ENCODE data around the gene CD47.

The CD47 gene

GRCh38 chr3:108070356-108070755, 20.5 kb downstream of the CD47 start:
- in situ Hi-C loops (cut with HindIII; ENCODE audit: low pct_ligation_motif_present, low pct_unique_long_range_greater_than_20kb, low sequenced_read_pairs), result no loop called here
- DNase-seq, result no peak

DNA sequence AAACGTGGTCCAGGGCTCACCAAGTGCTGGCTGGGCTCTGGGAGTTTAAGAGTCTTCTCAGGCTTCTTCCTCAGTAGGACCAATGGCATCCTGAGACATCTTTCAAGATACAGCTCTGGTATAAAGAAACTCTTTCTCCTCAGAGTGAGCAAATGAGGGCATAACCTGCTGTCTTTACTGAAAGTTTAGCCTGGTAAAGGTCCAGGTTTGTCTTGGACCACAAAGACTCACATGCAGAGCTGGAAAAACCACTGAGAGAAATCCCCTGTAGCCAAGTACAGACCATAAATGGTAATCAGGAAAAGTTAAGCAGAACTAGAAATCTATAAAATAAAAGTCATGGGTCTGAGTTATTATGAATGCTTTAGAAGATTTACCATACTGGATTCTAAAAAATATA, 23.1 kb downstream of the CD47 start:
- in situ Hi-C loops (cut with HindIII; ENCODE audit: low pct_ligation_motif_present, low pct_unique_long_range_greater_than_20kb, low sequenced_read_pairs), result no loop called here
- no peak for DNase-seq

DNA sequence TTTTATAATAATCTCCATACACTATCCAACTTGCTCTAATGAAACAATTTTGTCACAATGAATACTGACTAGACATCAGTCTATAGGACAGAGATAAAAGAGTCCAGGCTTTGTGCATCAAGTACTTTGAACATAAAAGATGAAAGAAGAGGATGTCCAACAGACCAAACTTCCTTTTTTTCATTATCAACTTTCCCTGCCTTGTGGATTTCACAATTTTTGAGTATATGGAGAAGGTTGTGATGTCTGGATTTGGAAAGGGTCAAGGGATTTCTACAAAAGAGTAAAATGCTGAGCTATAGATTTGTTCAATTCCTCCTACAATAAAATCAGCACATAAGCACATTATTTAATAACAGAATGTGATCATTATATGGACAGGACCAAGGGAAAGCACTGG, 25.7 kb downstream of the CD47 start:
- no peak for DNase-seq
- in situ Hi-C loops (cut with HindIII; ENCODE audit: low pct_ligation_motif_present, low pct_unique_long_range_greater_than_20kb, low sequenced_read_pairs), result no loop called here

DNA sequence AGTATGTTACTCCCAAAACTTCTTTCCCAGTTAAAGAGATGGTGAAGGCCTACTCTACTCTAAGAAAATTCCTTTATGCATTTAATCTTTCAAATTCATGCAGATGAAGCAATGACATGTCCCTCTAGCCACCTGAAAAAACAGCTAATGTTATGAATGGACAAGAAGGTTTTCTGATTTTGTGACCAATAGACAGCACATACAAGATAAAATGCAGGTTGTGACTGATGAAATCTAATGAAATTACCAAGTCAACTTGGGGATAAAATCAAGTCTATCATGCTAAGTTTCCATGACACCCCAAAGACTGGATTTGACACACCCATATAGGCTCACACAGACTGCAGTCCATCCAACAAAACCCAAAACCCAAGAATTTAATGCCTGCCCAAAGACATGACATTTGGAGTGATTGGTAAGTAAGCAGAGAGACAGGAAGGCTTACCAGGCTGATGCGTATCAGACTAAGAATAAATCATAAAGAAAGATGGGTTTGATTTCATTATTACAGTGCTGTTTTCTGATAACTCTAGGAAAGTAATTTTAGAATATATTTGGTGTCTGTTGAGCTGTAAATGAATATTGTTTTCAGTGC, 26.4 kb downstream of the CD47 start:
- DNase-seq, result no peak
- in situ Hi-C loops (cut with HindIII; ENCODE audit: low pct_ligation_motif_present, low pct_unique_long_range_greater_than_20kb, low sequenced_read_pairs), result no loop called here

DNA sequence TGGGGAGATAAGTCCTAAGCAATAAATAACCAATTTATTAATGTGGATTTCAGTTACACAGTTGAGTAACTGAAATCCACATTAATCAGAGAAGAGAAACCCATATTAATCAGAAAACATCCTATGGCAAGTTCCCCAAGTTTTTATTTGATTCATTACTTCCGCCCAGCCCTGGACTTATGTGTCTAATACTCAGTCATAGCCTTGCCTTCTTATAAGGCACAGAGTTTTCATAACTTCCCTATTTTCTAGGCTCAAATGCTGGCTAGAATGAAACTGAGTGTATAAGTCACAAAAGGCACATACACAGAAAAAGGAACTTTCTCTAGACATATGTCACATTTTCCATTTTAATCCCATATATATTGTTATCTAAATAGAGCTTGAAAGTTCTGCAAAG, 28.8 kb downstream of the CD47 start:
- in situ Hi-C loops (cut with HindIII; ENCODE audit: low pct_ligation_motif_present, low pct_unique_long_range_greater_than_20kb, low sequenced_read_pairs), result no loop called here
- DNase-seq, result no peak

DNA sequence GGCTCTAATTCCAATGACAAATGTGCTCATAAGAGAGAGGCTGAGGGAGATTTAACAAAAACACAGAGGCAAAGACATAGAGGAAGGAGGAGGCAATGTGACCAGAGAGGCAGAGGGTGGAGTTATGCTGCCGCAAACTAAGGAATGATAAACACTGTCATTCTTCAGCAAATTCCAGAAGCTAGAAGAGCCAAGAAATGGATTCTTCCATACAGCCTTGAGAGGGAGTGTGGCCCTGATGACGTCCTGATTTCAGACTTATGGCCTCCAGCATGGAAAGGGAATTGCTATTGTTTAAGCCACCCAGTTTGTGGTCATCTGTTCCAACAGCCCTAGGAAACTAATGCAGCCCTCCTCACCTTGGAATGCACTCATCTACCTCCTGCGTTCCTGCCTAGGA, 30.5 kb downstream of the CD47 start:
- no peak for DNase-seq
- in situ Hi-C loops (cut with HindIII; ENCODE audit: low pct_ligation_motif_present, low pct_unique_long_range_greater_than_20kb, low sequenced_read_pairs), result no loop called here

DNA sequence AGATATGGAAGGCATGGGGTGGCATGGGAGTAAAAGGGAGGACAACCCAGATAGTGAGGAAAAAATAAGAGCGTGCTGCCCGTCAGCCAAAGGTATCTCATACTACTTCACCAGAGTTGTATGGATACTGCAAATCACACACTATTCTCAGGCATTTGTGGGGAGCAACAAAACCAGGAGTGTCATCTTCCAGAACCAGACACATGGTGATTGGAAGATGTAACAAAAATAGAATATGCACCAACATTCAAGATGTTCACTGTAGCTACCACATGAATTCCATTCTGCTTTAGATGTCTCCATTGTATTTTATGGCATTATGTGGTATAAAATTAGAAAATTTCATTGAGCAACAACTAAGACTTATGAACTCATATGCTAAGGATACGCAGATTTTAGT, 34.9 kb downstream of the CD47 start:
- in situ Hi-C loops (cut with HindIII; ENCODE audit: low pct_ligation_motif_present, low pct_unique_long_range_greater_than_20kb, low sequenced_read_pairs), result no loop called here
- no peak for DNase-seq

- in situ Hi-C loops (cut with HindIII; ENCODE audit: low pct_ligation_motif_present, low pct_unique_long_range_greater_than_20kb, low sequenced_read_pairs), result no loop called here
- DNase-seq, result no peak
Measured at GRCh38 chr3:108054935-108055334, 35.9 kb downstream of the CD47 start.

GRCh38 chr3:108053483-108053882, 37.3 kb downstream of the CD47 start:
- DNase-seq, result no peak
- in situ Hi-C loops (cut with HindIII; ENCODE audit: low pct_ligation_motif_present, low pct_unique_long_range_greater_than_20kb, low sequenced_read_pairs), result no loop called here

GRCh38 chr3:108053067-108053466, 37.8 kb downstream of the CD47 start:
- no peak for DNase-seq
- in situ Hi-C loops (cut with HindIII; ENCODE audit: low pct_ligation_motif_present, low pct_unique_long_range_greater_than_20kb, low sequenced_read_pairs), result no loop called here

DNA sequence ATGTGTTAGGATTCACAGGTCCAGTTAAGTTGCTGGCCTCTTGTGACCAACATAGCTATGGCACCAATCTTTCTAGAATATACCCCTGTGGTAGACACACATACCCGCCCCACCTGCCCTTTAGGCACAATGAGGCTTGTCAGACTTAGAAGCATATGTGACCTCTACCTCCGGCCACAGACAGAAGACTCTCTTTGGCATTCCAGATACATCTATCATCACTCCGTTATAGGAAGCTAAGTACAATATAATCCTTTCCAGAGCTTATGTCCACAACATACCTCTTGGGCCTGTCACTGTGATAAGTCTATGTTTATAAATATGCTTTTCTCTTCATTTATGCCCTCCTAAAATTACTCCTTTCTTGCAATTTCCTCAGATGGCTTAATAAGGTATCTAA, 39.8 kb downstream of the CD47 start:
- in situ Hi-C loops (cut with HindIII; ENCODE audit: low pct_ligation_motif_present, low pct_unique_long_range_greater_than_20kb, low sequenced_read_pairs), result no loop called here
- DNase-seq, result no peak

- in situ Hi-C loops (cut with HindIII; ENCODE audit: low pct_ligation_motif_present, low pct_unique_long_range_greater_than_20kb, low sequenced_read_pairs), result no loop called here
- no peak for DNase-seq
Measured at GRCh38 chr3:108047987-108048386, 42.8 kb downstream of the CD47 start.

DNA sequence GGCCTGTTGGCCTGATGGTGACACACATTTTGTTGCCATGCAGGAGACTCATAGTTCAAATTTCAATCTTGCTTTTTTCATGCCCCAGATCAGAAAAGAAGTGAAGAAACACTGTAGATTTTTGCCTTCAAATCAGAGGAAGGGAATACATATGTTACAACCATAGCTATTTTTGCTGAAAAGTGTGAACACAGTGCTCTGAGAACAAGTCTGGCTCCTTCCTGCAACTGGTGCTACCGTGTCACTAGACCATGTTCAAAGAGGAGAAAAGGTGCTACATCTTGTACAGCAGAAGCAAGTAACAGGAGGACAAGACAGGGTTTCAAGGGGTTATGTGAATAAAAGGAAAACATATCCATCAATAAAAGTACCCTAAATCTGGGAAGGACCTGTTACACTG, 44.6 kb downstream of the CD47 start:
- no peak for DNase-seq
- in situ Hi-C loops (cut with HindIII; ENCODE audit: low pct_ligation_motif_present, low pct_unique_long_range_greater_than_20kb, low sequenced_read_pairs), result no loop called here

DNA sequence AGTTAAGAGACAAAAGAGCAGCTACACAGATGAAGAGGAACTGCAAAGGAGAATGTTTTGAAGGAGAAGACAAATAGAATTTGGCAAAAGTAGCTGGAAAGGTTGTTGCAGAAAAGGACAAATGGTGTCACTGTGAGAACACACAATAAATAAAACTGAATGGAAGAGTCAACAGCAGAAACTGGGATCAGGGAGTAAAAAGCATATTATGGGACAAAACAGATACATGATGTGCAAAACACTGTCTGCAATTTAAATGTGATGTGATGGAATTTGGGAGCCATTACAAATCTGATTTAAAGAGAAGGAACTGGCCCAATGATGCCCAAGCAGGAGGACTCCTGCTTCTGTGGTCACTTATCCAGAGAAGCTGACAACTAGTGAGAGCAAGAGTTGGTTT, 46.1 kb downstream of the CD47 start:
- DNase-seq, result no peak
- in situ Hi-C loops (cut with HindIII; ENCODE audit: low pct_ligation_motif_present, low pct_unique_long_range_greater_than_20kb, low sequenced_read_pairs), result no loop called here

- in situ Hi-C loops (cut with HindIII; ENCODE audit: low pct_ligation_motif_present, low pct_unique_long_range_greater_than_20kb, low sequenced_read_pairs), result no loop called here
- no peak for DNase-seq
Measured at GRCh38 chr3:108042300-108042699, 48.5 kb downstream of the CD47 start.

DNA sequence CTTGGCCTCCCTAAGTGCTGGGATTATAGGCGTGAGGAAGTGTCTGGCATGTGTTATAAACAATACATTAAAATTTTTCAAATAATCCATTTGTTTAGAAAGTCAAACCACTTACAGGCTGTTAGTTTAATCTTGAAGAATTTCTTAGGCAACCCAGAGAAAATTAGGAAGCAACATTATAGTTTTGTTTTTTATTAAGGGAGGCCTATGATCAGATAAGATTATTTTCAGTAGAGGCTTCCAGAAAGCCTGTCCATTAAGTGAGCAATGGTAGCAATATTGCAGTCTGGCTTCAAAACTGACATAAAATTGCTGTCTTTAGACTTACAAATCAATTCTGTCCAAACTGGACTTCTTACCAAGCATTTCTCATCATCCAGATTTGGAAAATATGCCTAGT, 49.6 kb downstream of the CD47 start:
- no peak for DNase-seq
- in situ Hi-C loops (cut with HindIII; ENCODE audit: low pct_ligation_motif_present, low pct_unique_long_range_greater_than_20kb, low sequenced_read_pairs), result no loop called here

- in situ Hi-C loops (cut with HindIII; ENCODE audit: low pct_ligation_motif_present, low pct_unique_long_range_greater_than_20kb, low sequenced_read_pairs), result no loop called here
- no peak for DNase-seq
Measured at GRCh38 chr3:108037770-108038169, 53.1 kb downstream of the CD47 start.

DNA sequence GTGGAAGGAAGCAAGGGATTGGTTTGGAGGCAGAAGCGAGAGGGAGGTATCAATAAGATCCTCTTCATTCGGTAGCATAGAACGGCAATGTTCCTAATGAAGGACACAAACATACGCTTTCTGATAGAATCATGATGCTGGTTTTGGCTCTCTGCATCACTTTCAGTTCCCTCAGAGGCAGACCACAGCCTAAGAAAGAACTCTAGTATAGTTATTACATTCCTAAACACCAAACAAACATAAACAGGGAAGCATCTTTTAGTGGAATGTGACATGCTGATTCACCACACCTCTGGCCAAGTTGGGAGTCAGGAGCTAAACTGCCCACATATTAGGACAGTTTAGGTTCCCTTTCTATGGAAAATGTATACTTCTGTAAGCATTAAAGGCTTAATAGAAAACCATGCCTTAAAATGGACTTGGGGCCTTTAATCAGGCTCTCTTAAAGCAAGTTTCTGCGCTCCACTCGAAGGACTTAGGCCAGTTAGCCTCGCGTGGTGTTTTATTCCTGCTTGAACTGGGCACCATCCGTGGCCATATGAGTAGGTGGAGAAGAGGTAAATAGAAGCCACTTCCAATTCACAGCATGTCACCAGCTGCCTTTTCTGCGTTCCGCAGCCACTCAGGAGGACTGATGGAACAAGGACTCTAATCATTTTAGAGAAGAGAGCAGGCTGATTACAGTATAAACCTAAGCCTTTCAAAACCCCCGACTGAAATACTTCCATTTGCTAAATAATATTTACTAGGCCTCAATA, 53.7 kb downstream of the CD47 start:
- in situ Hi-C loops (cut with HindIII; ENCODE audit: low pct_ligation_motif_present, low pct_unique_long_range_greater_than_20kb, low sequenced_read_pairs), result no loop called here
- no peak for DNase-seq

DNA sequence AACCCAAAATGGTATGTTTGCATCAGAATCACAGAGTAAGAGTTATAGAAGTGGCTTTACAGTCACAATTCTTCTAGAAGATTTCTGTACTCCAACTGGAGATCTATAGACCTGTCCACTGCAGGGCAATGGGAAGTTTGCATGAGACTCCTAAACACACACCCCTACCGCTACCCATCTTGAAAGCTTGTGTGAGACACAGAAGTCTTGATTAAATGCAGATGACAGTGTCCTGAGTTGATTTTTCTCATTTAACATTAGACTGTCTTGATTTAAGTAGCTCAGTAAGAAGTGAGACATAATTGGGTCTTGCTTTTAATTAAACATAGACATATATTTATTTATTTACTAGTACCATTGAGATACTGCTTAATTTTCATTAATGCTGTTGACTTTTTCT, 54.4 kb downstream of the CD47 start:
- no peak for DNase-seq
- in situ Hi-C loops (cut with HindIII; ENCODE audit: low pct_ligation_motif_present, low pct_unique_long_range_greater_than_20kb, low sequenced_read_pairs), result no loop called here

- DNase-seq, result no peak
- in situ Hi-C loops (cut with HindIII; ENCODE audit: low pct_ligation_motif_present, low pct_unique_long_range_greater_than_20kb, low sequenced_read_pairs), result no loop called here
Measured at GRCh38 chr3:108035751-108036150, 55.1 kb downstream of the CD47 start.

GRCh38 chr3:108031895-108032294, 58.9 kb downstream of the CD47 start:
- in situ Hi-C loops (cut with HindIII; ENCODE audit: low pct_ligation_motif_present, low pct_unique_long_range_greater_than_20kb, low sequenced_read_pairs), result no loop called here
- no peak for DNase-seq

Data from ACHN (cell line).